ENCODE results near the gene DHFR. TPM values are rescaled to one million over a fixed set of nuclear protein-coding genes. Genes with fewer than 3 reads are reported as not detected.

DHFR gene
- total RNA-seq, 1 experiment from 2014 or later = 72.2 TPM

DNA sequence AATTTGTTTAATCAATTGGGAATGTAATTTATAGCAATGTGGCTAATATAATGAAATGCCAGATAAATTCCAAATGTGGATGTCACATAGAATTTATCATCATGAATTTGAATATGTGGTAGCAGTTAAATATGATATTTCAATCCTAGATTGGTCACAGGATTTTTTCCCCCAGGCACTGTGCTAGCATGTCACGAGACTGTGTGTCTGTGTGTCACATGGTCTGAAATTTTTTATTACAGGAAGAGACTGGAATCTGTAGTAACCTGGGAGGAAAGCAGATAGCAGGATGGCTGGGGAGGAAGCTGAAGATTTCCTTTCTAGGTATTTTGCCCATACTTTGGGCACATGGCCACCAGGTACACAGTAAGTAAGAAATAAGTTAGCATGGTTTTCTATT, 35.7 kb downstream of the DHFR start:
- H3K4ac ChIP-seq (ENCODE audit: low read depth, low read length) = no peak overlapping the region
- no peak overlapping the region for H3K4me3 Mint-ChIP-seq
- no peak overlapping the region for H2BK12ac ChIP-seq (ENCODE audit: insufficient read length, low read depth, low read length)
- TF ChIP-seq, protein P1, sequence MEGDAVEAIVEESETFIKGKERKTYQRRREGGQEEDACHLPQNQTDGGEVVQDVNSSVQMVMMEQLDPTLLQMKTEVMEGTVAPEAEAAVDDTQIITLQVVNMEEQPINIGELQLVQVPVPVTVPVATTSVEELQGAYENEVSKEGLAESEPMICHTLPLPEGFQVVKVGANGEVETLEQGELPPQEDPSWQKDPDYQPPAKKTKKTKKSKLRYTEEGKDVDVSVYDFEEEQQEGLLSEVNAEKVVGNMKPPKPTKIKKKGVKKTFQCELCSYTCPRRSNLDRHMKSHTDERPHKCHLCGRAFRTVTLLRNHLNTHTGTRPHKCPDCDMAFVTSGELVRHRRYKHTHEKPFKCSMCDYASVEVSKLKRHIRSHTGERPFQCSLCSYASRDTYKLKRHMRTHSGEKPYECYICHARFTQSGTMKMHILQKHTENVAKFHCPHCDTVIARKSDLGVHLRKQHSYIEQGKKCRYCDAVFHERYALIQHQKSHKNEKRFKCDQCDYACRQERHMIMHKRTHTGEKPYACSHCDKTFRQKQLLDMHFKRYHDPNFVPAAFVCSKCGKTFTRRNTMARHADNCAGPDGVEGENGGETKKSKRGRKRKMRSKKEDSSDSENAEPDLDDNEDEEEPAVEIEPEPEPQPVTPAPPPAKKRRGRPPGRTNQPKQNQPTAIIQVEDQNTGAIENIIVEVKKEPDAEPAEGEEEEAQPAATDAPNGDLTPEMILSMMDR (conservative IDR thresholded peaks at IDR 0.05) = no peak
- DNase-seq = no peak
- no CpG with 5 or more reads among the region's 1 CpG for WGBS (ENCODE audit: extremely low coverage, insufficient read length, low lambda C conversion rate)
- no peaks in the 10 kb centered on the region for H3K79me2 ChIP-seq (ENCODE audit: insufficient read depth, low read length)
- no peak overlapping the region for H3K27ac Mint-ChIP-seq
- H4K91ac ChIP-seq (ENCODE audit: insufficient read length, low read depth, low read length) = no peak overlapping the region
- H4K5ac ChIP-seq (ENCODE audit: insufficient read length, low read depth, low read length) = no peak overlapping the region
- no peak overlapping the region for H3T11ph ChIP-seq (ENCODE audit: low read length)
- no peak overlapping the region for H3K14ac ChIP-seq (ENCODE audit: insufficient read depth, low read length)
- H3K27me3 Mint-ChIP-seq (ENCODE audit: low read depth) = no peaks in the 10 kb centered on the region
- no peaks in the 10 kb centered on the region for H3K4me1 ChIP-seq (ENCODE audit: insufficient read depth, low read length)
- H2AFZ ChIP-seq (ENCODE audit: low read length) = no peak overlapping the region
- no peak overlapping the region for H3K9ac ChIP-seq (ENCODE audit: extremely low read depth, insufficient read length, low read length)
- H3K9me3 Mint-ChIP-seq = no peaks in the 10 kb centered on the region; a peak in 1 of 5 replicates
- H2BK15ac ChIP-seq (ENCODE audit: low read depth, low read length) = no peak overlapping the region
- H3K36me3 Mint-ChIP-seq (ENCODE audit: insufficient read depth in 1 of 3, low read depth in 3 of 3) = peaks cover 0 to 2% (median 0%) of the 10 kb centered on the region in 3 experiments; a peak in 3 of 7 replicates
- no peaks in the 10 kb centered on the region for H4K20me1 ChIP-seq (ENCODE audit: control insufficient read depth, insufficient read depth, insufficient read length)
- peaks cover 10 to 18% of the 10 kb centered on the region in 2 experiments for H3K4me1 Mint-ChIP-seq
- no peak overlapping the region for H2AK5ac ChIP-seq (ENCODE audit: insufficient read length, low read length)
- H2BK20ac ChIP-seq (ENCODE audit: low read depth, low read length, poor library complexity, severe bottlenecking) = no peak overlapping the region
- no peak overlapping the region for H3K18ac ChIP-seq (ENCODE audit: insufficient read length, low read depth, low read length)
- H3K56ac ChIP-seq (ENCODE audit: insufficient read length, low read depth, low read length) = no peak overlapping the region
- no peak overlapping the region for H2BK5ac ChIP-seq (ENCODE audit: insufficient read length, low read length)
- no peaks in the 10 kb centered on the region for H3K9me3 ChIP-seq (ENCODE audit: control insufficient read depth, low read depth, low read length)
- H4K8ac ChIP-seq (replicated peaks; ENCODE audit: insufficient read length, low read depth, low read length) = no peak overlapping the region
- H3K23ac ChIP-seq (ENCODE audit: insufficient read length, low read depth, low read length) = no peak overlapping the region
- H3K23me2 ChIP-seq (ENCODE audit: insufficient read length, low read depth, low read length, poor library complexity, severe bottlenecking) = no peaks in the 10 kb centered on the region
- no peak overlapping the region for H3K27ac ChIP-seq (ENCODE audit: insufficient read length, low read depth, low read length)
- H2BK120ac ChIP-seq (ENCODE audit: low read depth, low read length, poor library complexity, severe bottlenecking) = no peak overlapping the region
- no peaks in the 10 kb centered on the region for H3K79me1 ChIP-seq (ENCODE audit: insufficient read depth, low read depth, low read length, poor library complexity, severe bottlenecking)
- no peak overlapping the region for H3K4me2 ChIP-seq (ENCODE audit: insufficient read depth, insufficient read length, low read length)
- no peaks in the 10 kb centered on the region for H3K27me3 ChIP-seq (ENCODE audit: insufficient read depth, low read length)
